Measurements from ENCODE around the gene IGFBPL1. TPM values are rescaled to one million over a fixed set of nuclear protein-coding genes. Genes with fewer than 3 reads are reported as not detected.
A peak's percentile ranks its signal among the peaks of the same experiment; 100 is the strongest.

IGFBPL1 gene
- total and polyA plus RNA-seq, 2 of the 13 experiments (the other 11 are each of a cell fraction or from before 2014, with no cell fraction given), result 0.24 TPM; not detected in 1

GRCh38 chr9:38359297-38359653, 65.0 kb downstream of the IGFBPL1 start (continued):
- TF ChIP-seq, protein P1, sequence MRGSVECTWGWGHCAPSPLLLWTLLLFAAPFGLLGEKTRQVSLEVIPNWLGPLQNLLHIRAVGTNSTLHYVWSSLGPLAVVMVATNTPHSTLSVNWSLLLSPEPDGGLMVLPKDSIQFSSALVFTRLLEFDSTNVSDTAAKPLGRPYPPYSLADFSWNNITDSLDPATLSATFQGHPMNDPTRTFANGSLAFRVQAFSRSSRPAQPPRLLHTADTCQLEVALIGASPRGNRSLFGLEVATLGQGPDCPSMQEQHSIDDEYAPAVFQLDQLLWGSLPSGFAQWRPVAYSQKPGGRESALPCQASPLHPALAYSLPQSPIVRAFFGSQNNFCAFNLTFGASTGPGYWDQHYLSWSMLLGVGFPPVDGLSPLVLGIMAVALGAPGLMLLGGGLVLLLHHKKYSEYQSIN (CRISPR knock-in tag; IDR thresholded peaks at IDR 0.05; ENCODE audit: borderline replicate concordance), result no peak
- TF ChIP-seq SAFB2 (CRISPR knock-in tag; IDR thresholded peaks at IDR 0.05; ENCODE audit: borderline replicate concordance, low read depth) (no peak), MAFF (IDR thresholded peaks at IDR 0.05; ENCODE audit: low read depth, low read length) (no peak), ZNF160 (CRISPR knock-in tag; IDR thresholded peaks at IDR 0.05) (no peak), KDM4B (CRISPR knock-in tag; IDR thresholded peaks at IDR 0.05) (no peak), RFX5 (IDR thresholded peaks at IDR 0.05; ENCODE audit: low read depth, low read length) (no peak), SMARCC2 (IDR thresholded peaks at IDR 0.05) (no peak), ZNF350 (CRISPR knock-in tag; IDR thresholded peaks at IDR 0.05; ENCODE audit: borderline replicate concordance, low read depth) (no peak), SOX13 (IDR thresholded peaks at IDR 0.05) (no peak), SOX13 (CRISPR knock-in tag; conservative IDR thresholded peaks at IDR 0.05 in 1 of 2, IDR thresholded peaks at IDR 0.05 in 1 of 2) (peak in 1 of 2 experiments; percentile 16; a peak in 1 of 4 replicates), ZNF788 (CRISPR knock-in tag; IDR thresholded peaks at IDR 0.05; ENCODE audit: borderline replicate concordance) (no peak), SAP130 (CRISPR knock-in tag; IDR thresholded peaks at IDR 0.05; ENCODE audit: low read depth) (peak; percentile 32; the same call in 1 of the 2 replicates), ZNF841 (CRISPR knock-in tag; IDR thresholded peaks at IDR 0.05; ENCODE audit: borderline replicate concordance) (no peak), CREM (IDR thresholded peaks at IDR 0.05) (no peak), CREM (CRISPR knock-in tag; IDR thresholded peaks at IDR 0.05) (no peak), SALL1 (CRISPR knock-in tag; IDR thresholded peaks at IDR 0.05) (peak; percentile 52; the same call in 1 of the 2 replicates), ERF (CRISPR knock-in tag; IDR thresholded peaks at IDR 0.05) (0 out of 2 replicates have a peak, but pooled peaks have one; percentile 23), RELA (CRISPR knock-in tag; IDR thresholded peaks at IDR 0.05) (no peak), ZSCAN25 (CRISPR knock-in tag; IDR thresholded peaks at IDR 0.05) (peak; percentile 66; the same call in 1 of the 2 replicates), PCBP1 (IDR thresholded peaks at IDR 0.05; ENCODE audit: borderline replicate concordance, low read depth, low read length) (no peak)
- TF ChIP-seq, protein P2, sequence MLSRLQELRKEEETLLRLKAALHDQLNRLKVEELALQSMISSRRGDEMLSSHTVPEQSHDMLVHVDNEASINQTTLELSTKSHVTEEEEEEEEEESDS (CRISPR knock-in tag; IDR thresholded peaks at IDR 0.05; ENCODE audit: borderline replicate concordance), result no peak
- TF ChIP-seq, protein P3, sequence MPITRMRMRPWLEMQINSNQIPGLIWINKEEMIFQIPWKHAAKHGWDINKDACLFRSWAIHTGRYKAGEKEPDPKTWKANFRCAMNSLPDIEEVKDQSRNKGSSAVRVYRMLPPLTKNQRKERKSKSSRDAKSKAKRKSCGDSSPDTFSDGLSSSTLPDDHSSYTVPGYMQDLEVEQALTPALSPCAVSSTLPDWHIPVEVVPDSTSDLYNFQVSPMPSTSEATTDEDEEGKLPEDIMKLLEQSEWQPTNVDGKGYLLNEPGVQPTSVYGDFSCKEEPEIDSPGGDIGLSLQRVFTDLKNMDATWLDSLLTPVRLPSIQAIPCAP (CRISPR knock-in tag; IDR thresholded peaks at IDR 0.05; ENCODE audit: low read depth), result no peak
- TF ChIP-seq, protein P4, sequence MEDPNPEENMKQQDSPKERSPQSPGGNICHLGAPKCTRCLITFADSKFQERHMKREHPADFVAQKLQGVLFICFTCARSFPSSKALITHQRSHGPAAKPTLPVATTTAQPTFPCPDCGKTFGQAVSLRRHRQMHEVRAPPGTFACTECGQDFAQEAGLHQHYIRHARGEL (CRISPR knock-in tag; IDR thresholded peaks at IDR 0.05), result no peak
- TF ChIP-seq, protein P5, sequence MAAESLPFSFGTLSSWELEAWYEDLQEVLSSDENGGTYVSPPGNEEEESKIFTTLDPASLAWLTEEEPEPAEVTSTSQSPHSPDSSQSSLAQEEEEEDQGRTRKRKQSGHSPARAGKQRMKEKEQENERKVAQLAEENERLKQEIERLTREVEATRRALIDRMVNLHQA (CRISPR knock-in tag; IDR thresholded peaks at IDR 0.05), result no peak
- TF ChIP-seq, protein P6, sequence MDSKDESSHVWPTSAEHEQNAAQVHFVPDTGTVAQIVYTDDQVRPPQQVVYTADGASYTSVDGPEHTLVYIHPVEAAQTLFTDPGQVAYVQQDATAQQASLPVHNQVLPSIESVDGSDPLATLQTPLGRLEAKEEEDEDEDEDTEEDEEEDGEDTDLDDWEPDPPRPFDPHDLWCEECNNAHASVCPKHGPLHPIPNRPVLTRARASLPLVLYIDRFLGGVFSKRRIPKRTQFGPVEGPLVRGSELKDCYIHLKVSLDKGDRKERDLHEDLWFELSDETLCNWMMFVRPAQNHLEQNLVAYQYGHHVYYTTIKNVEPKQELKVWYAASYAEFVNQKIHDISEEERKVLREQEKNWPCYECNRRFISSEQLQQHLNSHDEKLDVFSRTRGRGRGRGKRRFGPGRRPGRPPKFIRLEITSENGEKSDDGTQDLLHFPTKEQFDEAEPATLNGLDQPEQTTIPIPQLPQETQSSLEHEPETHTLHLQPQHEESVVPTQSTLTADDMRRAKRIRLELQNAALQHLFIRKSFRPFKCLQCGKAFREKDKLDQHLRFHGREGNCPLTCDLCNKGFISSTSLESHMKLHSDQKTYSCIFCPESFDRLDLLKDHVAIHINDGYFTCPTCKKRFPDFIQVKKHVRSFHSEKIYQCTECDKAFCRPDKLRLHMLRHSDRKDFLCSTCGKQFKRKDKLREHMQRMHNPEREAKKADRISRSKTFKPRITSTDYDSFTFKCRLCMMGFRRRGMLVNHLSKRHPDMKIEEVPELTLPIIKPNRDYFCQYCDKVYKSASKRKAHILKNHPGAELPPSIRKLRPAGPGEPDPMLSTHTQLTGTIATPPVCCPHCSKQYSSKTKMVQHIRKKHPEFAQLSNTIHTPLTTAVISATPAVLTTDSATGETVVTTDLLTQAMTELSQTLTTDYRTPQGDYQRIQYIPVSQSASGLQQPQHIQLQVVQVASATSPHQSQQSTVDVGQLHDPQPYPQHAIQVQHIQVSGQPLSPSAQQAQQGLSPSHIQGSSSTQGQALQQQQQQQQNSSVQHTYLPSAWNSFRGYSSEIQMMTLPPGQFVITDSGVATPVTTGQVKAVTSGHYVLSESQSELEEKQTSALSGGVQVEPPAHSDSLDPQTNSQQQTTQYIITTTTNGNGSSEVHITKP (CRISPR knock-in tag; IDR thresholded peaks at IDR 0.05; ENCODE audit: low read depth), result no peak

Data from HepG2 (cell line).